ENCODE measurements around the gene IFITM1. TPM values are rescaled to one million over a fixed set of nuclear protein-coding genes. Genes with fewer than 3 reads are reported as not detected.

IFITM1 gene
- polyA plus RNA-seq, 3 donors from 2014 or later, result 2,792 to 4,533 (median 3,562) TPM

DNA sequence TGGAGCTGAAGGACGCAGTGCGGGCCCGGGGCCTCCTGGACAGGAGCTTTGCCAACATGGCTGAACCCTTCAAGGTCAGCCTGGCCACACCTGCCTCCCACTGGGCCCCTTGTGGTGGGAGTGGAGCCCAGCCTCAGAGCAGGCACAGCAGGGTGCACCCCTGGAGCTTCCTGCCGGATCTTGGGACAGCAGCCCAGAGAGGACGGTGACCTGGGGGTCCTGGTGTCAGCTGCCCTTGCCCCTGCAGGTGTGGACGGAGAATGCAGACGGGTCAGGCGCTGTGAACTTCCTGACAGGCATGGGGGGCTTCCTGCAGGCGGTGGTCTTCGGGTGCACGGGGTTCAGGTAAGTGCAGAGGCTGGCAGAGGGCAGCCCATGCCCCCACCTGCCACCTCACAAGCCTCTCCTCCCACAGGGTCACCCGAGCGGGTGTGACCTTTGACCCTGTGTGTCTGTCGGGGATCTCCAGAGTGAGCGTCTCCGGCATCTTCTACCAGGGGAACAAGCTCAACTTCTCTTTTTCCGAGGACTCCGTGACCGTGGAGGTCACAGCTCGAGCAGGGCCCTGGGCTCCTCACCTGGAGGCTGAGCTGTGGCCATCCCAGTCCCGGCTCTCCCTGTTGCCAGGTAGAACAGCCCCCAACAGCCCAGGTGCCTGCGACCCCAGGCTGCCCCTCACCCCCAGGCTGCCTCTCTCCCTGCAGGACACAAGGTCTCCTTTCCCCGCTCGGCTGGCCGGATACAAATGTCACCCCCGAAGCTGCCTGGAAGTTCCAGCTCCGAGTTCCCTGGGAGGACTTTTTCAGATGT lies 19.8 kb upstream of the IFITM1 start:
- H3K4me3 Mint-ChIP-seq, result no peak overlapping the region
- H3K27ac Mint-ChIP-seq, result no peak overlapping the region
- H3K36me3 Mint-ChIP-seq, result peaks cover 0 to 5% (median 0%) of the 10 kb centered on the region in 3 donors
- DNase-seq, result no peak
- H3K9me3 Mint-ChIP-seq, result no peaks in the 10 kb centered on the region
- H3K27me3 Mint-ChIP-seq (ENCODE audit: low read depth in 3 of 3), result peaks cover 4 to 13% (median 5%) of the 10 kb centered on the region in 3 donors
- H3K4me1 Mint-ChIP-seq, result peaks cover 40 to 50% of the 10 kb centered on the region in 2 donors

DNA sequence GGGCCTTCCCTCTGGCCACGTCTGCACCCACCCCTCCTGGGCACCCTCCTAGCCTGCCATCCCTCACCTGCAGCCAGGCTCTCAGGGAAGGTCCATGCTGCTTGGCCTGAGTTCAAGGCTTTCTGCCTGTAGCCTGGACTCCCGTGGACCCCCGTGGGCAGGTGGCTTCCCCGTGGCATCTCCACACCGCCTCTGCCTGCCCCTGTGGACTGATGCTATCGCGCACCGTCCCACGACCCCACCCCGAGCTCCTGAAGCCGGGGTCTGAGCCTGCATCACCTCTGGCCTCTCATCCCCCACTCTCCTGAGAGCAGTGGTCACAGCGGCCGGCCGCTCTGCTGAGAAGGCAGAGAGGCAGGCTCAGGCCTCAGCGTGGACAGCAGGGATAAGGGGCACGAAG lies 19.1 kb upstream of the IFITM1 start:
- Mint-ChIP-seq H3K27ac (no peak overlapping the region), H3K9me3 (no peaks in the 10 kb centered on the region), H3K4me1 (peaks cover 38 to 45% of the 10 kb centered on the region in 2 donors), H3K4me3 (no peak overlapping the region), H3K36me3 (peaks cover 0 to 5% (median 0%) of the 10 kb centered on the region in 3 donors), H3K27me3 (ENCODE audit: low read depth in 3 of 3) (peaks cover 4 to 12% (median 5%) of the 10 kb centered on the region in 3 donors)
- no peak for DNase-seq

DNA sequence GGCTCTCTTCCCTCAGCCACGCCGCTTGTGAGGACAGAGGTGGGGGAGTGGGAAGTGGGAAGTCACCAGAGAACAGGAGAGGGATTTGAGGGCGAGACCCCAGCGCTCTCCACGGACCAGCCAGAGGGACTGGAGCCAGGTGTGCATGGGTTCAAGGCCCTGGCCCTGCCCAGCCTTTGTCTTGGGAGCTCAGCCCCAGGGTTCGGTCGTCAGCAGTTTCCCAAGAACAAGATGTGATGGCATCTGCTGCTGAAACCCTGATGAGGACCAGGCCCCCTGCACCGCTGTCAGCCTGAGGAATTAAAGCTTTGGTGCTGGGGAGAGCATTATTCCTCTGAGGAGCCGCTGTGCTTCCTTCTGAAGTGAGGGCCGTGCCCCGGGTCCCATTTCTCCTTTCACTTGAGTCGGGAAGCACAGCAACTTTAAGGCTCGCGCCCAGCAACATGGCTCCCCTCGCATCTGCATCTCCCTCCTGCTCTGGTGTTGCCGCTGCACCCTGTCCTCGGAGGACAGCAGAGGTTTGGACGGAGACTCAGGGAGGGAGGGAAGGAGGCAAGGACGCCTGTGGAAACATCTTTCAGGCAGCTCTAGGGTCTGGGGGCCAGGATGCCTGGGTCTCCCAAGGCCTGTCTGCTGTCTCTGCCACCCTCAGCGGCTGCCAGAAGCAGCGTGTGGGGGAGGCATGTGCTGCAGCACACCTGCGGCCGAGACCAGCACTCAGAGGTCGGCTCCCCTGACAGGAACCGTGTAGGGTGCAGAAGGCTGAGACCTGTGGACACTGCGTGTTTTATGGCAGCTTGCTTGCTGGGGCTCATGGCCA lies 18.3 kb upstream of the IFITM1 start:
- Mint-ChIP-seq H3K4me3 (no peak overlapping the region), H3K36me3 (peaks cover 0 to 5% (median 0%) of the 10 kb centered on the region in 3 donors), H3K27ac (peak overlapping the region in 2 of 6 donors; percentile 65 to 85), H3K27me3 (ENCODE audit: low read depth in 3 of 3) (peaks cover 4 to 12% (median 7%) of the 10 kb centered on the region in 3 donors), H3K4me1 (peaks cover 34 to 39% of the 10 kb centered on the region in 2 donors), H3K9me3 (no peaks in the 10 kb centered on the region)
- DNase-seq, result no peak

DNA sequence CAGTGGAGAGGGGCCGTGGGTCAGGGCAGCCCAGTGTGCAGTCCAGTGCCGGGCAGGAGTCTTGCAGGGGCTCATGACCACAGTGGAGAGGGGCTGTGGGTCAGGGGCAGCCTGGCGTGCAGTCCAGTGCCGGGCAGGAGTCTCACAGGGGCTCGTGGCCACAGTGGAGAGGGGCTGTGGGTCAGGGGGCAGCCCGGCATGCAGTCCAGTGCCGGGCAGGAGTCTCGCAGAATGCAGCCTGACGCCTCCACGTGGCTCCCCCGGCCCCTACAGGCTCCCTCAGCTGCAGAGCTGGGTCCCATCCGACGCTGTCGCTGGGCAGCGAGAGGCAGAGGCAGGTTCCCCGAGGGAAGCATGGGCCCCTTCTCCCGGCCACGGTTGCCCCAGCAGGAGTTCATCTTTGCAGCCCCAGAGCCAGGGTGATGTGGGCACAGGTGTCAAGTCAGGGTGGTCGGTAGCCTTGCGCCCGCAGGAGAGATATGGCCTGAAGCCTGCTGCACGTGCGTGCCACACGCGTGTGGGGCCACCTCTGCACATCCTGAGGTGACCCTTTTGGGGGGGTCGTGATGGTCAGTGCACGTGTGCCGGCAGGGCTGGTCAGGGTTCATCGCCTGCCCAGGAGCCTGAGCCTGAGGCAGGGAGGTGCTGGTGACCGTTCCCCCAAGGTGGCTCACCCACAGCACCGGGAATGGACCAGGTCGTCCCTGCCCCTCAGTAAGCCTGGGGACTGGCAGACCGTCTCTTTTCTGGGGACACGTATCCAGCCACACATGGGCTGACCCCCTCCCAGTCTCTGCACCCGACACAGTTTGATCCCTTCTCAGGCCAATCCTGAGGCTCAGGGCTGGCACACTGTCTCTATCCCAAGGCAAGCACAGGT lies 17.4 kb upstream of the IFITM1 start:
- peaks cover 28 to 32% of the 10 kb centered on the region in 2 donors for H3K4me1 Mint-ChIP-seq
- no peaks in the 10 kb centered on the region for H3K36me3 Mint-ChIP-seq
- peak overlapping the region; percentile 22 to 93 (median 66) for H3K27ac Mint-ChIP-seq
- no peak overlapping the region for H3K4me3 Mint-ChIP-seq
- H3K27me3 Mint-ChIP-seq (ENCODE audit: low read depth in 3 of 3), result peaks cover 4 to 11% (median 10%) of the 10 kb centered on the region in 3 donors
- DNase-seq, result no peak
- no peaks in the 10 kb centered on the region for H3K9me3 Mint-ChIP-seq

DNA sequence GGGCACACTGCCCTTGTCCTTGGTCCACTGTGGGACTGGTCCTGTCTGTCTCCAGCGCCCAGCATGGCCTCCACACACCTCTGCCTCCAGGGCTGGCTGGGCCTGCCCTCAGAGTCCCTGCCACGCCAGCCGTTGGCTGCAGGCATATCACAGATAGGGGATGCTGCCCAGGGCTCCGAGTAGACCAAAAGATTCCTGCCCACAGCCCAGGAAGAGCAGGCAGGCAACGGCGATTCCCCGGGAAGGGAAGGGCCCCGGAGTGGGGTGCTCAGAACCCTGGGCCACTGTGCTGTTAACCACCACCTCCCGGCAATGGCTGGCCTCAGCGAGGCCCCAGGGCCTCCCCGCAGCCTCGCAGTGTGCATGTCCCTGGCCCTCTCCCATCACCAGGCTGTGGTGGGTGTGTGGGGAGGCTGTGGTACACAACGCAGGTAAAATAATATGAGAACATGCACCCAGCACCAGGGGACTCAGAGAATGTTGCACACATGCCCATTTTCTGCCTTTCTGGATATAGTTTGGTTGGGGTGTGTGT lies 16.7 kb upstream of the IFITM1 start:
- DNase-seq, result peak in 1 of 3 donors; percentile 29
- peak overlapping the region; percentile 62 to 80 (median 67) for H3K4me3 Mint-ChIP-seq
- peak overlapping the region; percentile 50 to 95 (median 88) for H3K27ac Mint-ChIP-seq
- H3K36me3 Mint-ChIP-seq, result no peaks in the 10 kb centered on the region
- no peaks in the 10 kb centered on the region for H3K9me3 Mint-ChIP-seq
- H3K27me3 Mint-ChIP-seq (ENCODE audit: low read depth in 3 of 3), result peaks cover 4 to 11% (median 10%) of the 10 kb centered on the region in 3 donors
- peaks cover 26 to 31% of the 10 kb centered on the region in 2 donors for H3K4me1 Mint-ChIP-seq

DNA sequence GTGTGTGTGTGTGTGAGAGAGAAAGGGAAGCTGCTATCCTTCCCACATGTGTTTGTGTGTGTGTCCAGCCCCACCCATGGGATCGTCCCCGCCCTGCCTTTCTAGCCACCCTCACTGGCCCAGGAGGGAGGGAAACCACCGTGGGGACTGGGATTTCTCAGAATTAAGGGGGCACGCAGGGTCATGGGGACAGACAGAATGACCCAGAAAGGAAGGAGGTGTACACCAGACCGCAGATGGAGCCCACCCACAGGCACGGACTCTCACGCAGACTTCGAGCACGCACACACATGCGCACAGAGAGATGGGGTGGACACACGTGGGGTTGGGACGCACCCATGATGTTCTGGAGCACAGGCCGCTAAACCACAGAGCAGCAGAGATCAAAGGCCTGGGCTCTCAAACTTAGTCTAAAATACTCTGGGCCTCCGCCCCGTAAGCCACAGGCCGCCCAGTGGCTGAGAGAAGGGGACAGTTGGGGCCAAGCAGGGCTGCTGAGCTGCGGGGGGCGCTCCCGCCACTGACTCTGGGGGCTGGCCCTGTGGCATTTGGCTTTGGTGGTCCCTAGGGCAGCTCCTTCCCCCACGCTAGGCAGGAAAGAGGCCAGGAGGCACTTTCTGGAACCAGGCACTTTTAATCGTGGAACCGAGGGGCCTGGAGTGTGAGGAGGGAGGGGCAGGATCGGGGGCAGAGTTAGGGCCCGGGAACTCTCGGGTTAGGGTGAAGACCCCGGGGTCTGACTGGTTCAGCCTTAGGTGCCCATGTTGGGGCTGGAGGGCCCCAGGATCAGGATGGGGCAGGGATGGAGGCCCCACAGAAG lies 16.0 kb upstream of the IFITM1 start:
- peaks cover 4 to 11% (median 10%) of the 10 kb centered on the region in 3 donors for H3K27me3 Mint-ChIP-seq (ENCODE audit: low read depth in 3 of 3)
- DNase-seq, result peak; percentile 68 to 80 (median 79)
- peak overlapping the region; percentile 50 to 95 (median 88) for H3K27ac Mint-ChIP-seq
- no peaks in the 10 kb centered on the region for H3K36me3 Mint-ChIP-seq
- no peaks in the 10 kb centered on the region for H3K9me3 Mint-ChIP-seq
- H3K4me1 Mint-ChIP-seq, result peaks cover 26 to 31% of the 10 kb centered on the region in 2 donors
- H3K4me3 Mint-ChIP-seq, result peak overlapping the region; percentile 62 to 80 (median 67)

DNA sequence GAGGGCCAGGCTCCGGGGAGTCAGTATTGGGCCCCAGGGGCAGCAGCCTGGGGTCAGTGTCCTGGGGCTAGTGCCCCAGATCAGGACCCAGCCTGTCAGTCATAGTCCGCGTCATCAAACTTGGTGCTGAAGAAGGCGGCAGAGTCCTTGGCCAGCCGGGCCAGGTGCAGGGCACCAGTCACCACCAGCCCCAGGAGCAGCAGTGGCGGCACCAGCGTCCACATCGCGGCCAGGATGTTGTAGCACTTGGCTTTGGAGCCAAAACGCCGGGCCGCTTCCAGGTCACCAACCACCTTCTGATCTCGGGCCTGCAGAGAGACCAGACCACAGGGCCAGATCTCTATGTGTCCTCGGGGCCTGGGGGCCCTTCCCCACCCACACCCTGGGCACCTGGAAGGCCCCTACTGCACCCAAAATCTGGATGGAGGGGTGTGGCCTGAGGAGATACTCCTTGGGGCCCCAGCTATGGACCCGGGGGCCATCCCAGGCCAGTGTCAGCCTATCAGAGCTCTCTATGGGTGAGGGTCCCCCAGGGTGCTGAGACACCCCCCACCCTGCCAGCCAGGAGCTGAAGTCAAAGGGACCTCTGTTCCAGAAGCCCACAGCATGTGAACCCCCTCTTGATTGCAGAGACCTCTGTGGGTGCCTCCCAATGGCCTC lies 15.3 kb upstream of the IFITM1 start:
- Mint-ChIP-seq H3K9me3 (no peaks in the 10 kb centered on the region), H3K27me3 (ENCODE audit: low read depth in 3 of 3) (peaks cover 6 to 11% (median 11%) of the 10 kb centered on the region in 3 donors), H3K36me3 (no peaks in the 10 kb centered on the region), H3K4me1 (peaks cover 26 to 33% of the 10 kb centered on the region in 2 donors), H3K4me3 (peak overlapping the region in 4 of 5 donors; percentile 62 to 80 (median 70)), H3K27ac (peak overlapping the region in 4 of 6 donors; percentile 28 to 89 (median 58))
- no peak for DNase-seq

DNA sequence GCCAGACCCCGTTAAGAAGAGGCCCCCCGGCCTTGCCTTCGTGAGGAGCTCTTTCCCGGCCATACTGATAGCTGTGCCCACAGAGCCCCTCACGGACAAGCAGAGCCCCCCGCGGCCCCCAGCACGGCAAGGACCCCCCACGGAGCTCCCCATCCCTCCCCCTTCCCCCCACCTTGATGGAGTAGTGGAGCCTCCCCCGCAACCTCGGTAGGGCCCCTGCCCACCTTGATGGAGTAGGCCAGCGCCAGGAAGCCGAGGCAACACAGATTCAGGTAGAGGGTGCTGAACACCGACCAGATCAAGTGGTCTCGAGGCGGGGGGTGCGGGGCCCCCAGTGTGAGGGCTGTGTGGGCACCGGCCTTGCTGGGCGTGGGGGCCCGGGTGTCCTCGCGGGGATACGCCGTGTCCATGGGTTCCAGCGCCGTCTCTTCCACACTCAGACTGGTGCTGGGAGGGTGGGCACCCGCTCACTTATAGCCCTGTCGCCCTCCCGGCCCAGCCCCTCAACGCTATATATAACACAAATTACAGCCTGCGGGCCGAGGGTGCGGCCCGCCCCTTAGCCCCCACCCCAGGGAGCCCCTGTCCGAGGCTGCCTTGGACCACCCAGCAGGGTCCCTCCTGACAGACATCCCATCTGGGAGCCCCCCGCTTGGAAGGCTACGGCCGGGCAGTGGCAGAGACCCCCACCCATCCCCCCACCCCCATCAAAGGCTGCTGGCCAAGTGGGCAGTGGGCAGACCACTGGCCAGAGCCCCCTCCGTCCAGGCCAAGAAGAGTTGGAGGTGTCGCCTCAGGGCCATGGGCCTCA lies 14.6 kb upstream of the IFITM1 start, which contains the start of gene IFITM5:
TSS of gene IFITM5 (minus strand) at position 446 of the 811 bp plus-strand sequence. CDS start at position 410, 36 bp downstream.
- no peak for DNase-seq
- Mint-ChIP-seq H3K9me3 (no peaks in the 10 kb centered on the region), H3K27ac (peak within 1 kb of the TSS in 4 of 6 donors; percentile 28 to 89 (median 58)), H3K4me1 (peaks cover 26 to 33% of the 10 kb centered on the region in 2 donors), H3K36me3 (no peaks in the 10 kb centered on the region), H3K27me3 (ENCODE audit: low read depth in 3 of 3) (peaks cover 9 to 11% (median 11%) of the 10 kb centered on the region in 3 donors), H3K4me3 (peak within 1 kb of the TSS in 3 of 5 donors; percentile 62 to 80 (median 67))

DNA sequence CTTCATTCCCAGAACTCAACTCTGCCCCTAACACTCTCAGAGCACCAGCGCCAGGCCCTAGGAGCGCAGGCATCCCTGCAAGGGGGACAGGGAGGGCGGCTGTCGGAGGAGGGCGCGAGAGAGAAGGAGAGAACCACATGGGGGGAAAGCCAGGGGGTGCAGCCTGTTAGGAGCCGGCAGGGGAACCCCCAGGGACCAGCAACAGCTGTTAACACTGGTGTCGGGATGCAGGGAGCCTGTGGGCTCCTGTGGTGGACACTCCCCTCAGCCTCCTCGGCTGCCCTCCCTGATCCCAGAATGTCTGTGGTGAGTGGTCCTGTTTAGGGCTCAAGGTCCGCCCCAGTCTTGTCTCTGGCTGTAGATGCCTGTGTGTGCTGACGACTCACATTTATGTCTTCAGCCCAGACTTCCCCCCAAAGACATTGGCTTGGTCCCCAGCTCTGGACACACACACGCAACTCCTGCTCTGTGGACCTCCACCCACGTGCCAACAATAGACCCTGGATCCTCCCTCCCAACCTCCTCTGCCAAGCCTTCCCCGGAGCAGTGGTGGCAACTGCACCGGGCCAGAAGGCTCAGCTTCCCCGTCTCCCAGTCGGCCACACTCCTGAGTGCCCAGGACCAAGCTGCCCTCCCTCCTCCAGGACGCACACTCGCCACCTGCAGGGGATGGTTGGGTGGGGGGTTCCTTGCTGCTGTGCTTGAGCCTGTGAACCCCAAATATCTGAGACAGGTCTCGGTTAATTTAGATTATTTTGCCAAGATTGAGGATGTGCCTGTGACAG lies 13.7 kb upstream of the IFITM1 start:
- Mint-ChIP-seq H3K9me3 (no peaks in the 10 kb centered on the region), H3K27me3 (ENCODE audit: low read depth in 3 of 3) (peaks cover 9 to 14% (median 11%) of the 10 kb centered on the region in 3 donors), H3K27ac (peak overlapping the region in 1 of 6 donors; percentile 28), H3K4me1 (peaks cover 31 to 35% of the 10 kb centered on the region in 2 donors), H3K36me3 (no peaks in the 10 kb centered on the region), H3K4me3 (no peak overlapping the region)
- no peak for DNase-seq

DNA sequence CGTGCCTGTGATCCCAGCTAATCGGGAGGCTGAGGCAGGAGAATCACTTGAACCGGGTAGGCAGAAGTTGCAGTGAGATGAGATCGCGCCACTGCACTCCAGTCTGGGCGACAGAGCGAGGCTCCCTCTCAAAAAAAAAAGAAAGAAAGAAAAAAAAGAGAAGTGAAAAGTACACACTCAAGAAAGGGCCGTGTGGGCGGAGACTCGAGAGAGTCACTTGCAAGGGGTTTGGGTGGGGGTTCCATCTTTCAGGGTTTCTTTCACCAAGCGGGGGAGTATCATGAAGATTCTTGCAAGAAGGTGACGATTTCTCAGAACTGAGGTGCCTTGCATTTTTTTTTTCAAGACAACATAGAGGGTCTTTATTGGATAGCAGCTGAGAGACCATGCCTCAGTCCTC lies 10.5 kb upstream of the IFITM1 start:
- H3K27ac Mint-ChIP-seq, result peak overlapping the region in 2 of 6 donors; percentile 26 to 45
- no peak overlapping the region for H3K4me3 Mint-ChIP-seq
- no peaks in the 10 kb centered on the region for H3K36me3 Mint-ChIP-seq
- H3K9me3 Mint-ChIP-seq, result no peaks in the 10 kb centered on the region
- no peak for DNase-seq
- H3K4me1 Mint-ChIP-seq, result peaks cover 40 to 43% of the 10 kb centered on the region in 2 donors
- H3K27me3 Mint-ChIP-seq (ENCODE audit: low read depth in 3 of 3), result peaks cover 5 to 13% (median 6%) of the 10 kb centered on the region in 3 donors

Measured in immature natural killer cell (primary cell).